ENCODE data around the gene PHF11. TPM values are rescaled to one million over a fixed set of nuclear protein-coding genes. Genes with fewer than 3 reads are reported as not detected.

The PHF11 gene
- total and polyA plus RNA-seq, 2 of the 8 experiments (the other 6 are each of a cell fraction or from before 2014, with no cell fraction given): 6.1 to 8.1 TPM

- H3K9me3 ChIP-seq (ENCODE audit: insufficient read depth in 2 of 2, low read depth in 1 of 2, low read length in 1 of 2): no peaks in the 10 kb centered on the region
- DNase-seq (ENCODE audit: low read depth in 1 of 2, low spot score in 2 of 2): no peak
- H3K23ac ChIP-seq (ENCODE audit: insufficient read length): no peak overlapping the region
- WGBS, 2 experiments (ENCODE audit: extremely low coverage in 1 of 2, insufficient coverage in 1 of 2, insufficient read length in 1 of 2, insufficient replicate concordance in 2 of 2, low coverage in 1 of 2, low lambda C conversion rate in 2 of 2, missing lambda C conversion rate in 1 of 2): 74% methylated on average over 6 of the region's 6 CpGs; no CpG with 5 or more reads in 1 of the 2 experiments
- H4K5ac ChIP-seq (ENCODE audit: insufficient read length, low read depth, low read length): no peak overlapping the region
- no peaks in the 10 kb centered on the region for H3K79me1 ChIP-seq (ENCODE audit: low read depth, low read length)
- FAIRE-seq: no peak
- no peak overlapping the region for H3K4ac ChIP-seq (replicated peaks; ENCODE audit: insufficient read length, low read depth, low read length)
- H3K56ac ChIP-seq (replicated peaks; ENCODE audit: insufficient read length, low read depth, low read length): no peak overlapping the region
- H3K27ac ChIP-seq (ENCODE audit: low read depth, low read length): no peak overlapping the region
- ChIA-PET CTCF (ENCODE audit: partially characterized antibody) (interaction anchor here (0.8 to 1.9 kb wide), 4 partner anchors 14 to 214 kb away, joined by 3 to 4 read pairs (median 3); no protein-coding TSS in a partner anchor), POLR2A (ENCODE audit: partially characterized antibody) (no interaction called here)
- H2BK120ac ChIP-seq (replicated peaks; ENCODE audit: low read depth, low read length): no peak overlapping the region
- no peak overlapping the region for H3K4me3 ChIP-seq (ENCODE audit: extremely low read depth in 1 of 4, insufficient read depth in 2 of 4, low read depth in 3 of 4, low read length in 4 of 4)
- H3K27me3 ChIP-seq (replicated peaks in 1 of 4; ENCODE audit: control insufficient read depth in 3 of 4, extremely low read depth in 1 of 4, insufficient read depth in 3 of 4, low read length in 3 of 4): no peaks in the 10 kb centered on the region
- H4K91ac ChIP-seq (replicated peaks; ENCODE audit: insufficient read length, low read length): no peak overlapping the region
- H4K20me1 ChIP-seq (replicated peaks in 1 of 2; ENCODE audit: control insufficient read depth in 1 of 2, insufficient read depth in 2 of 2, low read length in 2 of 2): peaks cover 0 to 3% of the 10 kb centered on the region in 2 experiments
- H2BK15ac ChIP-seq (ENCODE audit: low read length): no peak overlapping the region
- no peaks in the 10 kb centered on the region for H3K4me1 ChIP-seq (replicated peaks in 1 of 4; ENCODE audit: control insufficient read depth in 3 of 4, insufficient read depth in 4 of 4, low read length in 3 of 4)
- TF ChIP-seq RAD21 (IDR thresholded peaks at IDR 0.05 in 1 of 2, conservative IDR thresholded peaks at IDR 0.05 in 1 of 2; ENCODE audit: low read depth in 2 of 2, low read length in 2 of 2): peak; percentile 44 to 58
- peak; percentile 25 to 45 (median 27) for TF ChIP-seq CTCF (IDR thresholded peaks at IDR 0.05; ENCODE audit: control extremely low read depth in 1 of 3, insufficient read depth in 1 of 3, low read depth in 1 of 3, low read length in 3 of 3)
- no peak for TF ChIP-seq GTF2F1 (IDR thresholded peaks at IDR 0.05; ENCODE audit: borderline replicate concordance, low read depth, low read length)
- 0 out of 8 replicates have a peak, but pooled peaks cover 0 to 2% (median 0%) of the 10 kb centered on the region in 4 experiments for H3K36me3 ChIP-seq (ENCODE audit: control insufficient read depth in 2 of 4, insufficient read depth in 4 of 4, low read length in 3 of 4)
- no peak overlapping the region for H4K8ac ChIP-seq (ENCODE audit: extremely low read depth, insufficient read depth, low read length)
- H2AK5ac ChIP-seq (ENCODE audit: low read depth, low read length): no peak overlapping the region
- H3K4me2 ChIP-seq (ENCODE audit: insufficient read depth in 1 of 2, low read depth in 2 of 2, low read length in 2 of 2): no peak overlapping the region
- H3K79me2 ChIP-seq (ENCODE audit: control insufficient read depth in 1 of 2, insufficient read depth in 2 of 2, low read length in 2 of 2): no peaks in the 10 kb centered on the region
- no peaks in the 10 kb centered on the region; the same call in 1 of the 2 replicates for H3K23me2 ChIP-seq (ENCODE audit: low read depth, low read length)
- H3K14ac ChIP-seq (ENCODE audit: insufficient read length): no peak overlapping the region
- H2BK20ac ChIP-seq (ENCODE audit: low read length): no peak overlapping the region
- H3K9ac ChIP-seq (replicated peaks in 1 of 4; ENCODE audit: extremely low read depth in 1 of 4, low read depth in 3 of 4, low read length in 3 of 4): no peak overlapping the region
- H2BK5ac ChIP-seq (ENCODE audit: low read depth, low read length): no peak overlapping the region
- H2AFZ ChIP-seq (ENCODE audit: low read length): no peak overlapping the region
- H3K18ac ChIP-seq (ENCODE audit: extremely low read depth, low read length): no peak overlapping the region
- no peak overlapping the region for H2BK12ac ChIP-seq (ENCODE audit: low read depth, low read length)
Observed at GRCh38 chr13:49517461-49517860, 21.7 kb downstream of the PHF11 start.
